Naive B cell (primary cell): ENCODE data around the gene SLC39A11. TPM values are rescaled to one million over a fixed set of nuclear protein-coding genes. Genes with fewer than 3 reads are reported as not detected.
"Not testable (repeated sequence)": the region's sequence is repeated elsewhere in the genome, so short reads cannot be mapped to it uniquely, and the experiment has no call there.

ENCODE experiments used
- ATAC-seq, 2 donors: fragments of 150-1000 bp; cut with Tn5 transposase; 2 replicates each; pipeline ENCODE4 v1.10.0; 2021; ENCODE audit warnings: low read depth in 2 of 2, mild to moderate bottlenecking in 2 of 2, moderate library complexity in 2 of 2
- DNase-seq: peaks from one replicate; pipeline ENCODE4 v3.0.0; 2022
- H3K27ac Mint-ChIP-seq, 6 donors: one replicate each; pipeline ENCODE4 v1.8.0; 2020 to 2022; ENCODE audit warnings: mild to moderate bottlenecking in 6 of 6, mixed read lengths in 6 of 6, moderate library complexity in 5 of 6, inconsistent platforms in 2 of 6
- H3K27me3 Mint-ChIP-seq, 3 donors: one replicate each; pipeline ENCODE4 v1.8.0; 2021 to 2022; ENCODE audit warnings: mixed read lengths in 3 of 3, mild to moderate bottlenecking in 1 of 3
- H3K36me3 Mint-ChIP-seq, 2 donors: one replicate each; pipeline ENCODE4 v1.8.0; 2020 to 2022; ENCODE audit warnings: mixed read lengths in 2 of 2, inconsistent platforms in 1 of 2, mild to moderate bottlenecking in 1 of 2
- H3K4me1 Mint-ChIP-seq, 3 donors: one replicate each; pipeline ENCODE4 v1.8.0; 2020 to 2022; ENCODE audit warnings: mixed read lengths in 3 of 3, inconsistent platforms in 1 of 3, mild to moderate bottlenecking in 1 of 3, moderate library complexity in 1 of 3
- H3K4me3 Mint-ChIP-seq, 8 donors: one replicate each; pipeline ENCODE4 v1.8.0; 2020 to 2022; ENCODE audit warnings: mild to moderate bottlenecking in 8 of 8, mixed read lengths in 8 of 8, moderate library complexity in 8 of 8, inconsistent platforms in 2 of 8
- H3K9me3 Mint-ChIP-seq, 7 donors: one replicate each; pipeline ENCODE4 v1.8.0; 2020 to 2022; ENCODE audit warnings: mixed read lengths in 7 of 7, mild to moderate bottlenecking in 5 of 7, inconsistent platforms in 2 of 7, moderate library complexity in 1 of 7
- polyA plus RNA-seq, 6 donors: library from polyadenylated mRNA; unstranded; fragments of 300-500 nt; fragmentation: Illumina TruSeq; gene quantifications; one replicate each; pipeline ENCODE4 v1.2.3, GENCODE V29; 2021; ENCODE audit warnings: low read depth in 6 of 6

SLC39A11 gene
- polyA plus RNA-seq, 6 donors from 2014 or later: 8.5 to 15.2 (median 12.1) TPM

GRCh38 chr17:72832306-72832705, 260.2 kb downstream of the SLC39A11 start:
- peaks cover 28 to 32% of the 10 kb centered on the region in 2 donors for H3K36me3 Mint-ChIP-seq

GRCh38 chr17:72829883-72830282, 262.6 kb downstream of the SLC39A11 start:
- Mint-ChIP-seq H3K4me3 (no peak overlapping the region), H3K27me3 (no peaks in the 10 kb centered on the region), H3K9me3 (peaks cover 13 to 29% (median 26%) of the 10 kb centered on the region in 7 donors)

More at GRCh38 chr17:72832306-72832705, 260.2 kb downstream of the SLC39A11 start:
- no peak for DNase-seq
- no peaks in the 10 kb centered on the region for H3K4me1 Mint-ChIP-seq
- H3K4me3 Mint-ChIP-seq: no peak overlapping the region
- no peak overlapping the region for H3K27ac Mint-ChIP-seq
- peaks cover 0 to 6% (median 4%) of the 10 kb centered on the region in 7 donors for H3K9me3 Mint-ChIP-seq
- H3K27me3 Mint-ChIP-seq: no peaks in the 10 kb centered on the region
- no peak for ATAC-seq

GRCh38 chr17:72826602-72827001, 265.9 kb downstream of the SLC39A11 start:
- Mint-ChIP-seq H3K27ac (no peak overlapping the region), H3K4me3 (no peak overlapping the region), H3K36me3 (peaks cover 61 to 68% of the 10 kb centered on the region in 2 donors), H3K4me1 (no peaks in the 10 kb centered on the region), H3K9me3 (peaks cover 20 to 41% (median 34%) of the 10 kb centered on the region in 7 donors), H3K27me3 (no peaks in the 10 kb centered on the region)
- no peak for DNase-seq
- ATAC-seq: no peak

More at GRCh38 chr17:72829883-72830282, 262.6 kb downstream of the SLC39A11 start:
- Mint-ChIP-seq H3K27ac (peak overlapping the region in 1 of 6 donors; percentile 61), H3K4me1 (no peaks in the 10 kb centered on the region), H3K36me3 (peaks cover 48 to 50% of the 10 kb centered on the region in 2 donors)
- no peak for DNase-seq
- ATAC-seq: no peak

- not testable (repeated sequence) for H3K4me1 Mint-ChIP-seq, H3K27ac Mint-ChIP-seq, ATAC-seq, H3K27me3 Mint-ChIP-seq, DNase-seq, H3K4me3 Mint-ChIP-seq
- Mint-ChIP-seq H3K36me3 (peaks cover 58 to 68% of the 10 kb centered on the region in 2 donors), H3K9me3 (peaks cover 20 to 41% (median 34%) of the 10 kb centered on the region in 7 donors)
Measured at GRCh38 chr17:72826059-72826458, 266.4 kb downstream of the SLC39A11 start.

GRCh38 chr17:72825218-72825617, 267.3 kb downstream of the SLC39A11 start:
- ATAC-seq: no peak
- no peaks in the 10 kb centered on the region for H3K27me3 Mint-ChIP-seq
- H3K9me3 Mint-ChIP-seq: peaks cover 20 to 41% (median 34%) of the 10 kb centered on the region in 7 donors
- H3K36me3 Mint-ChIP-seq: peaks cover 57 to 68% of the 10 kb centered on the region in 2 donors
- no peak overlapping the region for H3K27ac Mint-ChIP-seq
- no peak for DNase-seq
- H3K4me1 Mint-ChIP-seq: no peaks in the 10 kb centered on the region
- H3K4me3 Mint-ChIP-seq: no peak overlapping the region

- H3K27ac Mint-ChIP-seq, H3K4me3 Mint-ChIP-seq: not testable (repeated sequence)
Measured at GRCh38 chr17:72824267-72824666, 268.2 kb downstream of the SLC39A11 start.

GRCh38 chr17:72822358-72823023, 270.0 kb downstream of the SLC39A11 start:
- no peak for DNase-seq

More at GRCh38 chr17:72824267-72824666, 268.2 kb downstream of the SLC39A11 start:
- H3K27me3 Mint-ChIP-seq, H3K4me1 Mint-ChIP-seq, DNase-seq, ATAC-seq: not testable (repeated sequence)
- H3K9me3 Mint-ChIP-seq: peaks cover 20 to 41% (median 34%) of the 10 kb centered on the region in 7 donors
- peaks cover 58 to 60% of the 10 kb centered on the region in 2 donors for H3K36me3 Mint-ChIP-seq

GRCh38 chr17:72816406-72816805, 276.1 kb downstream of the SLC39A11 start:
- Mint-ChIP-seq H3K4me3 (peak overlapping the region in 1 of 8 donors; percentile 74), H3K9me3 (peaks cover 5 to 9% (median 8%) of the 10 kb centered on the region in 7 donors)

More at GRCh38 chr17:72822358-72823023, 270.0 kb downstream of the SLC39A11 start:
- Mint-ChIP-seq H3K27me3 (no peaks in the 10 kb centered on the region), H3K9me3 (peaks cover 20 to 39% (median 31%) of the 10 kb centered on the region in 7 donors), H3K4me3 (no peak overlapping the region), H3K27ac (peak overlapping the region in 1 of 6 donors; percentile 4), H3K36me3 (peaks cover 55 to 62% of the 10 kb centered on the region in 2 donors), H3K4me1 (no peaks in the 10 kb centered on the region)
- no peak for ATAC-seq

GRCh38 chr17:72813481-72813880, 279.0 kb downstream of the SLC39A11 start:
- ATAC-seq (no peak), DNase-seq (no peak)
- no peak overlapping the region for H3K27ac Mint-ChIP-seq
- peaks cover 5 to 17% (median 13%) of the 10 kb centered on the region in 7 donors for H3K9me3 Mint-ChIP-seq
- H3K4me1 Mint-ChIP-seq: no peaks in the 10 kb centered on the region
- no peak overlapping the region for H3K4me3 Mint-ChIP-seq
- no peaks in the 10 kb centered on the region for H3K27me3 Mint-ChIP-seq
- H3K36me3 Mint-ChIP-seq: peaks cover 65 to 71% of the 10 kb centered on the region in 2 donors

More at GRCh38 chr17:72816406-72816805, 276.1 kb downstream of the SLC39A11 start:
- Mint-ChIP-seq H3K36me3 (peaks cover 65 to 67% of the 10 kb centered on the region in 2 donors), H3K27ac (peak overlapping the region in 1 of 6 donors; percentile 26), H3K4me1 (no peaks in the 10 kb centered on the region), H3K27me3 (no peaks in the 10 kb centered on the region)
- ATAC-seq: no peak
- no peak for DNase-seq

- DNase-seq: no peak
- peaks cover 60 to 68% of the 10 kb centered on the region in 2 donors for H3K36me3 Mint-ChIP-seq
- peaks cover 5 to 17% (median 13%) of the 10 kb centered on the region in 7 donors for H3K9me3 Mint-ChIP-seq
- no peak overlapping the region for H3K27ac Mint-ChIP-seq
- no peak overlapping the region for H3K4me3 Mint-ChIP-seq
- ATAC-seq: no peak
- H3K27me3 Mint-ChIP-seq: no peaks in the 10 kb centered on the region
- no peaks in the 10 kb centered on the region for H3K4me1 Mint-ChIP-seq
Measured at GRCh38 chr17:72812823-72813222, 279.7 kb downstream of the SLC39A11 start.

- Mint-ChIP-seq H3K4me3 (no peak overlapping the region), H3K9me3 (peaks cover 5 to 17% (median 13%) of the 10 kb centered on the region in 7 donors), H3K4me1 (no peaks in the 10 kb centered on the region), H3K27me3 (no peaks in the 10 kb centered on the region), H3K27ac (no peak overlapping the region), H3K36me3 (peaks cover 56 to 61% of the 10 kb centered on the region in 2 donors)
- no peak for ATAC-seq
- DNase-seq: no peak
Measured at GRCh38 chr17:72811976-72812687, 280.4 kb downstream of the SLC39A11 start.

- DNase-seq: no peak
- Mint-ChIP-seq H3K9me3 (peaks cover 5 to 17% (median 13%) of the 10 kb centered on the region in 7 donors), H3K4me3 (peak overlapping the region in 1 of 8 donors; percentile 9), H3K4me1 (no peaks in the 10 kb centered on the region), H3K27ac (no peak overlapping the region), H3K36me3 (peaks cover 45 to 51% of the 10 kb centered on the region in 2 donors), H3K27me3 (no peaks in the 10 kb centered on the region)
- no peak for ATAC-seq
Measured at GRCh38 chr17:72810991-72811508, 281.4 kb downstream of the SLC39A11 start.

GRCh38 chr17:72806011-72806410, 286.5 kb downstream of the SLC39A11 start:
- DNase-seq (no peak), ATAC-seq (no peak)
- H3K9me3 Mint-ChIP-seq: peaks cover 0 to 10% (median 6%) of the 10 kb centered on the region in 7 donors
- H3K4me3 Mint-ChIP-seq: no peak overlapping the region
- H3K36me3 Mint-ChIP-seq: peaks cover 18 to 25% of the 10 kb centered on the region in 2 donors
- no peak overlapping the region for H3K27ac Mint-ChIP-seq
- H3K4me1 Mint-ChIP-seq: no peaks in the 10 kb centered on the region
- no peaks in the 10 kb centered on the region for H3K27me3 Mint-ChIP-seq
